NCI-H2081 (cell line): Measurements from ENCODE around the gene TMEM240.

Experiments
- DNase-seq, 2 experiments: peaks; one replicate each; lab custom pipeline; 2025; lab: John Stamatoyannopoulos, UW

The TMEM240 gene

GRCh38 chr1:1540090-1540817, at the start of gene TMEM240:
Gene TMEM240, minus strand, starts transcription at chr1:1540624. Its CDS starts 278 bp downstream, at chr1:1540346.
- peak; percentile 21 to 30 for DNase-seq

DNA sequence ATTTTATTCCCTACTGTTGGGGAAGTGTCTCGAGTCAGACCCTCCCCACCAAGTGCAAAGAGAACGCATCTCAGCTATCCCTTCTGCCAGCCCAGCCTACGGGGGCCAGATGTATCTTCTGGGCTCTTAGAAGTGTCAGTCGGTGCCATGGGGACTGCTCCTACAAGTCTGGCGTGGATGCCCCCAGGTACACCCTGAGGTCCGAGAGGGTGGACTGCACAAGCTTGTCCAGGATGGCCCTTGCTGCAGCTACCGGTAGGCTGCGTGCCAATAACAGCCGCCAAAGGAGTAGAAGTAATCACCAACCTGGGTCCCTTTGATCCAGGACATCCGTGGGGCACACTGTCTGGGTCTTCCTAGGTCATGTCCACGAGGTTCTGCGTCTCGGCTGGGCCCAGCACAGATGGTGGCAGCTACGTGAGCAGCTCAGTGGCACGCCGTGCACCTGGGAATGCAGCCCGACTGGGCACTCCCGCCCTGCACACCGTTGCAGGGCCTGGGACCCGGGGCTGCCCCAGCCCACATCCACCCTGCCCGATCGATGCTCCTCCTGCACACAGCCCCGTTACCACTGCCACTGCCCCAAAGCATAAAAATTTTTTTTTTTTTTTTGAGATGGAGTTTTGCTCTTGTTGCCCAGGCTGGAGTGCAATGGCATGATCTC, 43.1 kb upstream of the TMEM240 start:
- no peak for DNase-seq

DNA sequence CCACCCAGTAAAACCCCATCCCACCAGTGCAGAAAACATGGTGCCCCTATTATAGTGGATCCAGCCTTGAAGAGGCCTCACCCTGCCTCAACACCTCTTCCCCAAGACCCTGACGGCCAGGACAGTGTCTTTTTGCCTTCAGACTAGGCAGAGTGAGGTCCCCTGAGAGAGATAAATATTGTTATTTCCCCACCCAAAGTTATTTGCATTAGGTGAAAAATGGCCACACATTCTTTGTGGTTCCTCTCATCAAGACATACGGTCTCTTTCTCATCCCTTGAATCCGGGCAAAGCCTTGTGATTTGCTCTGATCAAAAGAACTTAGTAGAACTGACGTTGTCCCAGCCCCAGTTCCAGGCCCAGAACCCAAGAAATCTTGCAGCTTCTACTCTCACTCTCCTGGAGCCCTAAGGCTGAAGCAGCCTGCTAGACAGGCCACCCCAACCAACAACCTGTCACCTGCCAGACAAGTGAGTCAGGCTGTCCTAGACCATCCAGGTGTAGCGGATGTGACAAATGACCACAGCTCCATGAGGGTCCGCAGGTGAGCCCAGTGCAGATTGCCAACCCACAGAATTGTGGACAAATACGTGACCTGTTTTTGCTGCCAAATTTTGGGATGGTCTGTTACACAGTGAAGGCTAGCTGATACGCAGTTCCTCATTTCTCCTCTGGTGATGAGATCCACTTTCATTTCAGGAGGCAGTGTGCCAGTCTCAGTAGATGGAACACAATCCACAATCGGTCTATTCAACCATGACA, 42.3 kb upstream of the TMEM240 start:
- no peak for DNase-seq

GRCh38 chr1:1578371-1578940, 38.0 kb upstream of the TMEM240 start:
- DNase-seq = peak in 1 of 2 experiments; percentile 16

GRCh38 chr1:1577367-1578011, 37.1 kb upstream of the TMEM240 start:
- no peak for DNase-seq

DNA sequence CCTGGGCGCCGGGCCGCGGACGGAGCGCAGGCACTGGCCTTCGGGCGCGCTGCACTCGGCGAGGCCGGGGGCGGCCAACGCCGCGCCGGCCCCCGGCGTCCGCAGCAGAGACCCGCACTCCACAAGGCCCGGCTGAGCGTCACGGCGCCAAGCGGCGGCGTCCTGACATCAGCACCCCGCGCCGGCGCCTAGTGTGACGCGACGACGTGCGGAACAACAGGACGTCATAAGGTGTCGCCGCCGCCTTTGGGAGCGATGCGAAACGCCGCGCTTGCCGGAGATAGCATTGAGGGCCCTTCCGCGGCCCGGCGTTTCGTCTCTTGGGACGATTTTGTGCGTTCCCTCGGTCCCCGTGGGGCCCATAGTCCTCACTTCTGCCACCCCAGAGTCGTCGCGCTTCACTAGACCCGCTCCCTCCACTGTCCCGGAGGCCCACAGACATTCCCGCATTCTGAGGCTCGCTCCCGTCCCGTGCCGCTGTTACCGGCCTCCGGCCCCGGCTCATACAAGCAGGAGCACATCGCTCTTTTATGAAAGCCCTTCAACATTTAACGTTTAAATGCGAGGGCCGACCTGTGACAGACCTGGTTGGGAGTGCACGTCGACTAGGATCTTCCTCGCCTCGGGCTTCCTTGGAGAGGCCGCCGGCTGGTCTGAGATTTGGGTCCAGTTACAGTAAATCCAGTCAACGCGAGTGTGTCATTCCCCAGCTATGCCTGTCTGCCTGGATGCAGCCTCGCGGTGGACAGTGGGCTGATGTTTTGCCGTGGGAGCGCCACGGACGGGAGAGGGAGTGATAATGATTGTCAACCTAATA, 34.5 kb upstream of the TMEM240 start, which contains the start of gene SSU72:
Gene SSU72, minus strand, starts transcription at position 143 of the 817 bp plus-strand sequence. CDS start 306 bp downstream, outside the sequence.
- DNase-seq = peak; percentile 89 to 93

DNA sequence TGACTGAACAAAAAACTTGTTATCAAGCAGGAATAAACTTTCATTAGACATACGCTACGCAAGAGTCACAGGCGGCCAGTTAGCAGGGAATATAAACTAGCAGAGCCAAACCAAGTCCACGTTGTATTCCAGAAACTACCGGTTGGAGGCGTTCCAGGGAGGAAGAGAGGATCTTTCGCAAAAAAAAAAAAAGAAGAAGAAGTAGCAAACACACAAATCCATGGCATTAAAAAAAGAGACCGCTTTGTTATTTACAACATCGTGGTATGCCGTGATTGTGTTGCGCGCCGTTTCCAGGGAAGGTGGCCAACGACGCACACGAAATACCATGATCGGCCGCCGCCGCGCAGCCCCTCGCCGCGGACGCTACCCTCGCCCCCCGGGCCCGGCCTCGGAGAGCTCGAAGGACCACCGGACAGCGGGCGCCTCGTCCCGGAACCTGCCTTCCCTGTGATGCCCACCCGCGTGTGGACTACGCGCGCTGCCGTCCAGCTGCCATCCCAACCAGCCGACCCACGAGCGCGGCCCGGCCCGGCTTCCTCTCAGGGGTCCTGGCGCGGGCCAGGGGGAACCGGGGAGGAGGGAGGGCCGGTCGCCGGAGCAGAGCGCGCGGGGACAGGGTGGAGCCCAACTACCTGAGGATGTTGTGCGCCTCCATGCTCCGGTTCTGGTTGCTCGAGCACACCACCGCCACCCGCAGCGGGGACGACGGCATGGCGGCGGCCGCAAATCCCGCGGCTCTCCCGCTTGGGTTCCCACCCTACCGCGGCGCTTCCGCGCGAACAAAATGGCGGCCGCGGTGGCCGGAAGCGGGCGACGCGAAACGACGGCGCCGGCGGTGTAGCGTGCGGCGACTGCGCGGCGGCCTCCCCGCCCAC, 33.7 kb upstream of the TMEM240 start:
- DNase-seq = peak; percentile 66 to 83

DNA sequence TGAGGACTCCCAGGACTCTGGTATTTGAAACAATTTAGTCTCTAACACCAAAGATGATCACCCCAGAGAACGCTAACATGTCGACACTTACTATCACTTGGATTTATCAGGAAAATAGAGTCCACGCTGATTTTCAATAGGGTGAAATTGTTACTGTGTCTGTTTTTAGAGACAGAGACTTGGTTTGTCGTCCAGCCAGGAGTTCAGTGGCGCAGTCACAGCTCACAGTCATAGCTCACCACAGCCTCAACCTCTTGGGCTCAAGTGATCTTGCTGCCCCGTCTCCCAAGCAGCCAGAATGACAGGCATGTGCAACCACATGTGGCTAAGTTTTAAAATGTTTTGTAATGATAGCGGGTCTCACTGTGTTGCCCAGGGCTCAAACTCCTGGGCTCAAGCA, 28.9 kb upstream of the TMEM240 start:
- DNase-seq = no peak

DNA sequence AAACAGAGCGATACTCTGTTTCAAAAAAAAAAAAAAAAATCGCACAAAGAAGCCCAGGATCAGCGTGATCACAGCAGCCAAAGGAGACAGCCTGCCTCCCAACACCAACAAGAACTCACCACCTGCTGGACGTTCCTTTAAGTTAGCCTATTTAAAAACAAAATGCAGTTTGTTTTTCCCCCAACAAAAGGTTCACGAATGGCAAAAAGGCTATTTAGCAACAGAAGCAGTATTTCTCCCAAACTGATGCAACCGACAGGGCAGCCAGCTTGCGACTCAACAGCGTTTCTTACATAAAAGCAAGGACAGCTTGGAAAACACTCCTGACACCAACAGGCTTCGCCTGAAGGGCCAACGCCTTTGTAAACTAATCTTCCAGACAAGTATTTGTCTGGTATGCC, 27.5 kb upstream of the TMEM240 start:
- DNase-seq = no peak

- no peak for DNase-seq
These were observed 26.9 kb upstream of the TMEM240 start for GRCh38 chr1:1567152-1567875.

DNA sequence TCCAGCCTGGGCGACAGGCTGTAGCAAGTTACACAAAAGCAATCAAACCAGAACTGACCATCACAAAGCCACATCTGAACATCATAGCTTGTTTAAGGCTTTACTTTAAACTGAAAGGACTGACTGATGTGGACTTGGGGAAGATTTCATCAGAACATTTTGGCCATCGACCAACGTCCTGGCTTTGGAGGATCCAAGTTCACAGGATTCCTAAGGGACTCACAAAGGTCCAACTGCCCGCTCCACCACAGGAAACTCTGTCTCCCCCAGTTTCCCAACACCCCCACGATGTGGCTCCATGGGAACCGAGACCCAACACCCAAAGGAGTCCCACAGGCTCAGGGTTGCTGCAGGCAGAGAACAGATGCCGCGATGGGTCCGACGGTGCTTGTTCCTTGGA, 24.9 kb upstream of the TMEM240 start:
- DNase-seq = no peak

DNA sequence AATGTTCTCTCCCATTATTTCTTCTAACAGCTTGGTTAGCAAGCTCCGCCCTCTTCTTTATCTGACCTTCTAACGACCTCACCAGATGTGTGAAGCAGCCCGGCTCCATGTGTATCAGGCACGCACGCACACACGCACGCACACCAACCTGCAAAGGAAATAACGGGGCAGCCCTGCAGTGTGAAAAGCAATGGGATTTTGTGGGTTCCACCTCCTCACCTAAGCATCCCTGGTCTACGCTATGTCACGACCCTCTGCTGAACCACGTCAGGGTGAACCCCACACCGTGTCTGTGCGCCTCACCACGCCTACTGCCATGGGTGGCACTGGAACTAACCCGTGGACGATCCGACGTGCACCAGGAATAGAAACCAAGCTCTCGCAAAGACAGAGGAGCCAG, 23.8 kb upstream of the TMEM240 start:
- DNase-seq = no peak

GRCh38 chr1:1563688-1564087, 23.3 kb upstream of the TMEM240 start:
- no peak for DNase-seq

DNA sequence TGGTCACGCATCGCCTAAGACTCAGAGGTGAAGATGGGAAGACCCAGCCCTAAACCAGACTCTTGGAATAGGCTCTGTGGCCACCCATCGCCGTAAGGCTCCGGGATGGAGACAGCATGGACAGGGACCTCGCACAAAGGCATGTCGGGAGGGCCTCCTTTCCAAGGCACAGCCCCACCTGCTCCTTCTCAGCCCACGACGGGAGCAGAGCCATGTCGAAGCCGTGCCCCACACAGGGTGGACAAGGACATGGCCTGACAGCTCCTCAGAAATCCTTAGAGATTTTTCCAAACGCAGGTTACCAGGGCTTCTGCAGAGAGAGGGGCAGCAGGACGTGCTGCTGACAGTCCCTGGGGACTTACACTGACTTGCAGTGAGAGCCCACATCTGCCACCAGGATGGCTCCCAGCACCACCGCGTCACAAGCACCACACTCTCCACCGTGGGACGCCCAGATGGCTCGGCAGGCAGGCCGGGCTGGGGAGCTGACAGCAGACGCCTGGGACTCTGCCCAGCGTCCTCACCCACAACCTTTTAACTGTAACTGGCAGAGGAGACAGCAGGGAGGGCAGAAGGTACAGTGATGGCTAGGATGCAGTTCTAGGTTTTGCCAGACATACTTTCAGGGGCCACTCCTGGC, 22.3 kb upstream of the TMEM240 start:
- DNase-seq = no peak

GRCh38 chr1:1561801-1562470, 21.5 kb upstream of the TMEM240 start:
- no peak for DNase-seq

DNA sequence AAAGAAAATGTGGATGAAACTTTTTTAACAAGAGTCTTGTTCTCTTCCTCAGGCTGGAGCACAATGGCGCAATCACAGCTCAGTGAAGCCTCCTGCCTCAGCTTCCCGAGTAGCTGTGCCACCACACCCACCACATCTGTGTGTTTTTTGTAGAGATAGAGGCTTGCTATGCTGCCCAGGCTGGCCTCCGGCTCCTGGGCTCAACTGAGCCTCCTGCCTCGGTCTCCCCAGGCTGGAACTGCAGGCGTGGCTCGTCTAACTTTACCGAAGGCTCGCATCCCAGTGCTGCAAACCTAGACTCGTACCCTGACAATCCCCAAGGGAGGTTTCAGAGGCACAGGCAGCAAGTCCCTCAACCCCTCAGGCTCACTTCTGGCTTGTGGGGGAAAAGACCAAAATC, 19.8 kb upstream of the TMEM240 start:
- DNase-seq = no peak

DNA sequence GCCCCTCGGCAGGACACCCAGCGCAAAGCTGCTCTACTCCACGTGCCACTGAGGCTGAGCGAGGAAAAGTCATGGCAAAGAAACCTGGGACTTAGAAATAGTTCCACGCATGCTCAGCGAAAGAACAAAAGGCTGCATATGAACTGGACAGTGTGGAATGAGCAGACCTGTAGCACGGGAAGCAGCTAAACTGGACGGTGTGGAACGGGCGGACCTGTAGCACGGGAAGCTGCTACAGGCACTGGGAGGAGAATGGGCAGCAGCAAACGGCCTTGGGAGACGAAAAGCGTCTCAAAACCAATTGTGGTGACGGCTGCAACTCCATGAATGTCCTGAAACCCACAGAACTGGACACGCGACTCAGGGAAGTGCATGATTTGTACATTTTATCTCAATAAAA, 18.6 kb upstream of the TMEM240 start:
- no peak for DNase-seq

DNA sequence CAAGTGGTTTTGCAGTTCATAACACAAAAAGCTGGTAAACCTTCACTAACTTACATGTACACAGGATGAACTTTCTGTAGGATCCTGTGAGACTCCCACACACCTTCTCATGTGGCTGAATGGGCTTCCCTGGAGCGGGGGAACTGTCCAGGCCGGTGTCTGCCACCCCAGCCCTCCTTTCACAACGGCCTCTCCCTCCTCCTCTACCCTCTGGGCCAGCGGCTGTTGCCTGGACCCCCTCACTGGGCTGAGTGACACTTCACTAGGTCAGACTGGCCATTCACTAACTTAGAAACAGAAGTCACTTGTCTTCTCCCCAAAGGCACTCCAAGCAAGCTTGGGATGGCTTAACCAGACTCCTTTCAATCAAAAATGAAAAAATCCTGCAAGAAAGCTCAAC, 18.2 kb upstream of the TMEM240 start:
- no peak for DNase-seq
